GM23248 (cell line): Measurements from ENCODE around the gene NR5A2. TPM values are rescaled to one million over a fixed set of nuclear protein-coding genes. Genes with fewer than 3 reads are reported as not detected.

Experiments
- DNase-seq: peaks from one replicate; pipeline ENCODE4 v3.0.0-alpha.2; 2015
- H2AFZ ChIP-seq: fragments of 200-600 bp; sonication (generic); 2 replicates; pipeline ENCODE4 v1.6.1; 2016; ENCODE audit warnings: antibody characterized with exemption
- H3F3A ChIP-seq: fragments of 200-600 bp; sonication (generic); 2 replicates; pipeline ENCODE4 v1.6.1; 2016; ENCODE audit warnings: mild to moderate bottlenecking, antibody characterized with exemption, mixed run types; ENCODE audit not compliant: insufficient read depth
- H3K27ac ChIP-seq: fragments of 200-600 bp; sonication (generic); 2 replicates; pipeline ENCODE4 v1.5.1; 2016; ENCODE audit warnings: mild to moderate bottlenecking
- H3K27me3 ChIP-seq: fragments of 200-600 bp; sonication (generic); replicated peaks from 2 replicates; pipeline ENCODE4 v1.6.1; 2016; ENCODE audit warnings: mild to moderate bottlenecking; ENCODE audit not compliant: insufficient read depth
- H3K36me3 ChIP-seq: fragments of 200-600 bp; sonication (generic); 2 replicates; pipeline ENCODE4 v1.6.1; 2016; ENCODE audit warnings: low read depth, mild to moderate bottlenecking
- H3K4me1 ChIP-seq: fragments of 200-600 bp; sonication (generic); 2 replicates; pipeline ENCODE4 v1.6.1; 2016; ENCODE audit warnings: mild to moderate bottlenecking; ENCODE audit not compliant: insufficient read depth
- H3K4me2 ChIP-seq: fragments of 200-600 bp; sonication (generic); one replicate; pipeline ENCODE4 v1.6.1; 2016; ENCODE audit warnings: mild to moderate bottlenecking; ENCODE audit not compliant: unreplicated experiment
- H3K4me3 ChIP-seq: fragments of 200-600 bp; sonication (generic); 2 replicates; pipeline ENCODE4 v1.5.1; 2016; ENCODE audit warnings: mild to moderate bottlenecking
- H3K79me2 ChIP-seq: fragments of 200-600 bp; sonication (generic); 2 replicates; pipeline ENCODE4 v1.6.1; 2016; ENCODE audit warnings: mild to moderate bottlenecking; ENCODE audit not compliant: insufficient read depth
- H3K9ac ChIP-seq: fragments of 200-600 bp; sonication (generic); 2 replicates; pipeline ENCODE4 v1.6.1; 2016; ENCODE audit warnings: mild to moderate bottlenecking
- H3K9me2 ChIP-seq: fragments of 200-600 bp; sonication (generic); 2 replicates; pipeline ENCODE4 v1.6.1; 2016; ENCODE audit warnings: mixed run types, mild to moderate bottlenecking, moderate library complexity; ENCODE audit not compliant: insufficient read depth
- H3K9me3 ChIP-seq: fragments of 200-600 bp; sonication (generic); one replicate; pipeline ENCODE4 v1.6.1; 2017; ENCODE audit warnings: low read depth
- H4K20me1 ChIP-seq: fragments of 200-600 bp; sonication (generic); 2 replicates; pipeline ENCODE4 v1.6.0; 2016; ENCODE audit not compliant: insufficient read depth
- EZH2 ChIP-seq: fragments of 200-600 bp; sonication (generic); IDR thresholded peaks from 2 replicates; pipeline ENCODE4 v1.6.1; 2018; ENCODE audit warnings: antibody characterized with exemption, mild to moderate bottlenecking; ENCODE audit not compliant: insufficient read depth, poor library complexity, severe bottlenecking
- EZH2phosphoT487 ChIP-seq: fragments of 200-600 bp; sonication (generic); IDR thresholded peaks from 2 replicates; pipeline ENCODE4 v1.6.1; 2018; ENCODE audit warnings: antibody characterized with exemption, moderate library complexity, mild to moderate bottlenecking, low read depth; ENCODE audit not compliant: insufficient read depth
- WGBS, 2 experiments: methylation state at CpG; one replicate each; pipeline ENCODE4 v1.1.6; 2015 to 2017; ENCODE audit warnings: low lambda C conversion rate in 2 of 2, low coverage in 1 of 2; ENCODE audit errors: missing lambda C conversion rate in 2 of 2; 5-methylcytosine and 5-hydroxymethylcytosine counted together
- in situ Hi-C: fragments of 300-500 bp; cut with MboI; formaldehyde crosslinking; loops from 2 replicates; pipeline ENCODE4 v1.15.0; 2020
- polyA plus RNA-seq: library from polyadenylated mRNA; unstranded; fragments of >200 nt; fragmentation: Nextera tagmentation; extraction: Ambion mirVana; gene quantifications from 2 replicates; pipeline ENCODE4 v1.2.1, GENCODE V29; 2016
- total RNA-seq: library from RNA; depleted of rRNA; stranded (reverse); fragments of >200 nt; shearing (Covaris generic); gene quantifications from 2 replicates; pipeline ENCODE4 v1.2.3, GENCODE V29; 2014

The NR5A2 gene
- total and polyA plus RNA-seq, 2 experiments from 2014 or later: 0.06 to 0.65 TPM

DNA sequence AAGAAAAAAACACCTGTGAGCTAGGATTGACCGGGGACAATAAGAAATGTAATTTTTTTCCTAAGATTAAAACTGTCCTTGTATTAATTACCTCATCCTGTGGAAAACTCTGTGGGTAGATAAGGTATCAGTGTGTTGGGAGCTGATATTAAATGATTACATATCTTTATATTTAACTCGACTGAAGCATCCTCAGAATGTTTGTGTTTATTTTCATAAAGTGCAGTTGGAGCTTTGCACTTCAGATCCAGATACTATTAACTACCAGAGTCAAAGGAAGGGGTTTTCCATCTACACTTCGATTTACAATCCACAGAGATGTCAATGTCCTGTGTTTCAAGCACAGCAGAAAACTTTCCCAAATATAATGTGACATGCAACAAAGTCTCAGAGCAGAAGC is 164.5 kb downstream of the NR5A2 start:
- Histone ChIP-seq H4K20me1 (no peaks in the 10 kb centered on the region), H3K9me2 (no peaks in the 10 kb centered on the region), H3K36me3 (no peaks in the 10 kb centered on the region), H3F3A (no peaks in the 10 kb centered on the region), H3K9ac (no peak overlapping the region), H3K4me2 (no peak overlapping the region), H3K79me2 (no peaks in the 10 kb centered on the region), H2AFZ (no peak overlapping the region), H3K9me3 (no peaks in the 10 kb centered on the region), H3K4me3 (no peak overlapping the region), H3K27ac (no peak overlapping the region), H3K27me3 (no peaks in the 10 kb centered on the region), H3K4me1 (no peaks in the 10 kb centered on the region)
- TF ChIP-seq EZH2 (no peak), EZH2phosphoT487 (no peak)
- 65 to 71% methylated on average over 3 of the region's 3 CpGs for WGBS, 2 experiments
- in situ Hi-C loops: no loop called here
- no peak for DNase-seq

GRCh38 chr1:200194477-200194876 is 167.0 kb downstream of the NR5A2 start:
- H3K79me2 ChIP-seq: no peaks in the 10 kb centered on the region
- H3K27me3 ChIP-seq: no peaks in the 10 kb centered on the region
- no peak overlapping the region for H3K27ac ChIP-seq
- no peak for TF ChIP-seq EZH2phosphoT487
- no peak for TF ChIP-seq EZH2
- no peak overlapping the region for H3K4me3 ChIP-seq
- no peaks in the 10 kb centered on the region for H3K36me3 ChIP-seq
- H4K20me1 ChIP-seq: no peaks in the 10 kb centered on the region
- H3K9me3 ChIP-seq: no peaks in the 10 kb centered on the region
- no peaks in the 10 kb centered on the region for H3K9me2 ChIP-seq
- WGBS, 2 experiments: 78 to 81% methylated on average over 8 of the region's 8 CpGs
- no peak overlapping the region for H2AFZ ChIP-seq
- in situ Hi-C loops: no loop called here
- no peak overlapping the region for H3K9ac ChIP-seq
- no peaks in the 10 kb centered on the region for H3F3A ChIP-seq
- no peaks in the 10 kb centered on the region for H3K4me1 ChIP-seq
- no peak for DNase-seq
- H3K4me2 ChIP-seq: no peak overlapping the region

DNA sequence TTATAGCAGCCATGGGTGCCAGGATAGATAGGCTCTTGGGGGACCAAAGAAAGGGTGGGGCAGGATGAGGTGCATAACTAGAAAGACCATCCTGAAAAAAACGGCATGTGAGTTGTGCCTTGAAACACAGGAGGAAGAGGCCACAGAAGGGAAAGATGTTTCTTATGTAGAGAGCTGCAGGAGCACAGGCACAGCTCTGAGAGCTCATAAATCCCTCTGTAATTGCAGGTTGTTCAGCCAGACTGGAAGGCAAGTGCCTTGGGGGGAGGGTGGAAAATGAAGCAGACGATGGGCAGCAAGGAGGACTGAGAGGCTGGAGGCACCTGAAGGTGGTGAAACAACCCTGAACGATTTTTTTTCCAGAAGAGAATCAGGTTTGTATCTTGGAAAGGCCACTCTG is 170.7 kb downstream of the NR5A2 start:
- no peaks in the 10 kb centered on the region for H4K20me1 ChIP-seq
- H3K36me3 ChIP-seq: no peaks in the 10 kb centered on the region
- no peaks in the 10 kb centered on the region for H3K27me3 ChIP-seq
- WGBS, 2 experiments: 27 to 42% methylated on average over 3 of the region's 3 CpGs
- no peaks in the 10 kb centered on the region for H3K79me2 ChIP-seq
- in situ Hi-C loops: no loop called here
- H3K4me3 ChIP-seq: no peak overlapping the region
- no peaks in the 10 kb centered on the region for H3K9me3 ChIP-seq
- no peak overlapping the region for H3K27ac ChIP-seq
- no peak for DNase-seq
- no peaks in the 10 kb centered on the region for H3K4me1 ChIP-seq
- H3K9me2 ChIP-seq: no peaks in the 10 kb centered on the region
- H3K4me2 ChIP-seq: no peak overlapping the region
- TF ChIP-seq EZH2phosphoT487 (no peak), EZH2 (no peak)
- no peaks in the 10 kb centered on the region for H3F3A ChIP-seq
- H3K9ac ChIP-seq: no peak overlapping the region
- no peak overlapping the region for H2AFZ ChIP-seq

DNA sequence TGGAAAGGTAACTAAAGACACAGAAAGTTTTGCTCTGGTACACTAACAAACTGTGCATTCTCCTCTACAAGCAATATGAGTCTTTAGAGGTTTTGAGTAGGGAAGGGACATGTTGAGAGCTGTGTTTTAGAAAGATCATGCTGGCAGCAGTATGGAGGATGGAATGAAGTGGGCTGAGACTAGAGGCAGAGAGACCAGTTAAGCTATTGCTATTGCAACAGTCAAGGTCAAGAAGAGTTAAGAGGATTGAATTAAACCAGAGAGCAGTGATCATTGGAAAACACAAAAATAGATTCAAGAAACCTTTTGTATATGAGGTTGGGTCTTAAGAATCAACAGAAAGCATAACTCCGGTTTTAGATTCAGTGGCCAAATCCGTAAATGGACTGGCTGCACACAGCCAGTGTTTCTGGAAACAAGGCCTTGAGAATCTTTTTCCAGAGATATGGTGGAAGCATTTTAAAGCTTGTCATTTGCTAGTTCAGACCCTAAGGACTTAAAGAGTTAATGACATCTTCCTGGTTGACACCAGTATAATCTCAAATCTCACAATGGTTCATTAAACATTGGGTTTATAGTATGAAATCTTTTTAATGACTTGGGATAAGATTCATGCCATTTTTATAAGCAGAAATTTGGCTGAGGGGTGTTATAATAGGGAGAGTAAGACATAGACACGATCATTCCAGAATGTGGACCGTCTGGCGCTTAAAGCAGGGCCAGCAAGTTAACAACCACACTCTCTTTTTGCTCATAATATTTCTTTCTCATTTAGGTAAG is 177.9 kb downstream of the NR5A2 start:
- no peak for TF ChIP-seq EZH2phosphoT487
- TF ChIP-seq EZH2: no peak
- H3K4me3 ChIP-seq: no peak overlapping the region
- DNase-seq: no peak
- WGBS, 2 experiments: 85 to 87% methylated on average over 5 of the region's 5 CpGs
- no peak overlapping the region for H3K4me2 ChIP-seq
- H3F3A ChIP-seq: peaks cover 7% of the 10 kb centered on the region; the same call in 1 of the 2 replicates
- H2AFZ ChIP-seq: peak overlapping the region; percentile 23; the same call in 1 of the 2 replicates
- no peaks in the 10 kb centered on the region for H3K27me3 ChIP-seq
- peaks cover 24% of the 10 kb centered on the region for H3K4me1 ChIP-seq
- no peaks in the 10 kb centered on the region for H3K79me2 ChIP-seq
- no peaks in the 10 kb centered on the region for H3K9me3 ChIP-seq
- no peak overlapping the region for H3K27ac ChIP-seq
- in situ Hi-C loops: no loop called here
- H3K9ac ChIP-seq: no peak overlapping the region
- no peaks in the 10 kb centered on the region for H3K9me2 ChIP-seq
- no peaks in the 10 kb centered on the region for H4K20me1 ChIP-seq
- no peaks in the 10 kb centered on the region for H3K36me3 ChIP-seq
